K562 (cell line): Measurements from ENCODE around the gene KSR2. TPM values are rescaled to one million over a fixed set of nuclear protein-coding genes. Genes with fewer than 3 reads are reported as not detected.
A peak's percentile ranks its signal among the peaks of the same experiment; 100 is the strongest.

Source experiments
- ATAC-seq: fragments of 200-7000 bp; cut with Tn5 transposase; 3 replicates; pipeline ENCODE4 v1.9.1; 2020; ENCODE audit warnings: moderate library complexity
- BruUV-seq: library from RNA; stranded (reverse); fragments of 400-500 nt; replicated peaks from 2 replicates; lab custom pipeline; 2021; lab: Mats Ljungman, UMichigan
- CTCF ChIA-PET: fragments of 300-600 bp; formaldehyde crosslinking; extraction: SDS; loops from one replicate; lab custom pipeline; 2021; ENCODE audit warnings: low intra/inter-chr PET ratio; lab: Yijun Ruan, JAX
- POLR2A ChIA-PET: fragments of 300-600, 350-650 bp; sonication (Branson Sonifier 250); formaldehyde crosslinking; extraction: SDS; loops from one replicate; lab custom pipeline; 2021; ENCODE audit warnings: antibody characterized with exemption, inconsistent platforms; lab: Yijun Ruan, JAX
- DNase-seq, 4 experiments: peaks; one replicate each; pipeline versions ENCODE4 v3.0.0 to v3.0.0-alpha.2; 2011 to 2018; ENCODE audit warnings: low spot score in 3 of 4, mixed read lengths in 3 of 4; ENCODE audit errors: extremely low read depth in 1 of 4
- FAIRE-seq: peaks from 2 replicates; lab custom pipeline; 2011; peaks lifted over from hg19 to GRCh38; lab: Jason Lieb, UNC
- H2AFZ ChIP-seq: 2 replicates; pipeline ENCODE4 v1.6.0; 2011; ENCODE audit warnings: low read depth, low read length, control low read depth, inconsistent platforms
- H3K27ac ChIP-seq: fragments of 200-600 bp; 3 replicates; pipeline ENCODE4 v1.8.0; 2011; ENCODE audit warnings: low read depth, mild to moderate bottlenecking, control low read depth, inconsistent platforms, low read length, moderate library complexity, mixed read lengths; ENCODE audit errors: extremely low read depth
- H3K27me3 ChIP-seq, 2 experiments: fragments of 300-600 bp in 1 of 2; 2 replicates in 1 of 2; 3 replicates in 1 of 2; pipeline versions ENCODE4 v1.6.0 to v1.8.0; 2011; ENCODE audit warnings: inconsistent platforms in 2 of 2, low read length in 2 of 2, mild to moderate bottlenecking in 1 of 2, mixed read lengths in 1 of 2, moderate library complexity in 1 of 2; ENCODE audit not compliant: control insufficient read depth in 2 of 2, insufficient read depth in 2 of 2
- H3K36me3 ChIP-seq: fragments of 300-600 bp; 3 replicates; pipeline ENCODE4 v1.8.0; 2011; ENCODE audit warnings: mild to moderate bottlenecking, low read length, inconsistent platforms; ENCODE audit not compliant: control insufficient read depth, insufficient read depth
- H3K4me1 ChIP-seq, 2 experiments: fragments of 200-600 bp in 1 of 2; replicated peaks in 1 of 2; 2 replicates in 1 of 2; 3 replicates in 1 of 2; pipeline versions ENCODE4 v1.5.1 to v1.8.0; 2011; ENCODE audit warnings: inconsistent platforms in 2 of 2, low read length in 2 of 2, mild to moderate bottlenecking in 1 of 2, mixed read lengths in 1 of 2, moderate library complexity in 1 of 2; ENCODE audit not compliant: control insufficient read depth in 2 of 2, insufficient read depth in 2 of 2
- H3K4me2 ChIP-seq: 2 replicates; pipeline ENCODE4 v1.6.1; 2011; ENCODE audit warnings: low read length, control low read depth, inconsistent platforms, mixed read lengths; ENCODE audit not compliant: insufficient read depth
- H3K4me3 ChIP-seq: fragments of 200-600 bp; sonication (generic), shearing (Covaris generic); 2 replicates; pipeline ENCODE4 v1.5.1; 2016; ENCODE audit warnings: control low read depth, inconsistent platforms
- H3K79me2 ChIP-seq: fragments of 200-600 bp; 3 replicates; pipeline ENCODE4 v1.8.0; 2011; ENCODE audit warnings: low read length, inconsistent platforms; ENCODE audit not compliant: control insufficient read depth, insufficient read depth
- H3K9ac ChIP-seq, 2 experiments: 2 replicates each; pipeline versions ENCODE4 v1.6.0 to v1.6.1; 2011; ENCODE audit warnings: low read depth in 2 of 2, low read length in 2 of 2, control low read depth in 1 of 2, inconsistent platforms in 1 of 2, mild to moderate bottlenecking in 1 of 2, mixed read lengths in 1 of 2; ENCODE audit not compliant: insufficient read depth in 1 of 2
- H3K9me1 ChIP-seq: one replicate; pipeline ENCODE4 v1.6.0; 2011; ENCODE audit warnings: inconsistent platforms, mild to moderate bottlenecking, low read length, moderate library complexity; ENCODE audit not compliant: control insufficient read depth, insufficient read depth
- H3K9me3 ChIP-seq: replicated peaks from 2 replicates; pipeline ENCODE4 v1.5.1; 2011; ENCODE audit warnings: low read depth, low read length, inconsistent platforms; ENCODE audit not compliant: control insufficient read depth, insufficient read depth
- H4K20me1 ChIP-seq: replicated peaks from 2 replicates; pipeline ENCODE4 v1.6.1; 2011; ENCODE audit warnings: low read length, inconsistent platforms, mixed read lengths; ENCODE audit not compliant: control insufficient read depth, insufficient read depth
- ATF1 ChIP-seq, 2 experiments: fragments of 450-650 bp in 1 of 2; IDR thresholded peaks; 2 replicates each; pipeline ENCODE4 v1.6.1; 2016; ENCODE audit warnings: missing compliant biosample characterization in 1 of 2, missing genetic modification characterization in 1 of 2
- ATF7 ChIP-seq: fragments of 450-650 bp; IDR thresholded peaks from 2 replicates; pipeline ENCODE4 v1.7.1; 2014; ENCODE audit warnings: mild to moderate bottlenecking, moderate library complexity
- SFPQ ChIP-seq: fragments of 200-400 bp; formaldehyde crosslinking; IDR thresholded peaks from 2 replicates; pipeline ENCODE4 v1.6.1; 2017; ENCODE audit warnings: mild to moderate bottlenecking, low read depth, low read length, moderate library complexity
- ZNF174 ChIP-seq: fragments of 250-450 bp; sonication (Bioruptor Pico); IDR thresholded peaks from 2 replicates; pipeline ENCODE4 v1.4.0; 2020; ENCODE audit warnings: mild to moderate bottlenecking
- WGBS: fragments of 100-300 bp; shearing (Covaris generic); methylation state at CpG from one replicate; pipeline ENCODE4 v1.1.6; 2016; ENCODE audit warnings: low coverage, mixed read lengths; ENCODE audit not compliant: insufficient coverage; ENCODE audit errors: missing lambda C conversion rate; 5-methylcytosine and 5-hydroxymethylcytosine counted together
- in situ Hi-C: fragments of 300-500 bp; cut with MboI; formaldehyde crosslinking; loops from 4 replicates; pipeline ENCODE4 v1.15.0; 2018; ENCODE audit warnings: inconsistent platforms, mixed read lengths
- intact Hi-C: fragments of 100-400 bp; cut with micrococcal nuclease; formaldehyde crosslinking; loops from 2 replicates; pipeline ENCODE4 v1.14.2; 2022
- polyA plus RNA-seq, 8 experiments: library from polyadenylated mRNA; depleted of rRNA in 4 of 8; stranded (reverse) in 5 of 8; unstranded in 3 of 8; fragments of >200 nt; fragmentation: Nextera tagmentation in 2 of 8; fragmentation: Illumina TruSeq in 1 of 8; extraction: Ambion mirVana in 2 of 8; extraction: Trizol in 1 of 8; gene quantifications; 2 replicates each; pipeline versions ENCODE4 v1.2.1 to v1.2.3, GENCODE V29; 2011 to 2014; ENCODE audit warnings: inconsistent platforms in 1 of 8, missing spikeins in 1 of 8
- total RNA-seq, 7 experiments: library from RNA; depleted of rRNA in 6 of 7; stranded (reverse); fragments of >200 nt in 6 of 7; fragmentation: Illumina TruSeq in 2 of 7; extraction: Trizol in 2 of 7; gene quantifications; 2 replicates each; pipeline versions ENCODE4 v1.2.1 to v1.2.3, GENCODE V29; 2011 to 2021; ENCODE audit warnings: low replicate concordance in 1 of 7

KSR2 gene
- total and polyA plus RNA-seq, 9 of the 15 experiments (the other 6 are each of a cell fraction or from before 2014, with no cell fraction given) = not detected

- POLR2A ChIA-PET = no interaction called here
- Histone ChIP-seq H3K4me2 (no peak overlapping the region), H2AFZ (no peak overlapping the region), H3K79me2 (no peaks in the 10 kb centered on the region), H3K9me1 (no peaks in the 10 kb centered on the region), H3K27me3 (no peaks in the 10 kb centered on the region), H3K4me1 (no peaks in the 10 kb centered on the region), H3K36me3 (no peaks in the 10 kb centered on the region), H3K9ac (no peak overlapping the region), H4K20me1 (no peaks in the 10 kb centered on the region; the same call in 1 of the 2 replicates), H3K9me3 (no peaks in the 10 kb centered on the region)
- in situ Hi-C loops = no loop called here
- WGBS = 1% methylated on average over 5 of the region's 5 CpGs
- ATAC-seq (no peak), DNase-seq (no peak)
- no TSS peak for BruUV-seq
- intact Hi-C loops = no loop called here
- TF ChIP-seq ZNF174 (CRISPR knock-in tag) (no peak), SFPQ (no peak), ATF7 (0 out of 2 replicates have a peak, but pooled peaks have one; percentile 15), ATF1 (CRISPR knock-in tag; IDR thresholded peaks at IDR 0.05) (no peak), ATF1 (tag; IDR thresholded peaks at IDR 0.05) (peak; percentile 50)
- TF ChIP-seq, all 486 proteins: peak for 2
- no peak for FAIRE-seq
- Histone ChIP-seq H3K27ac (no peak overlapping the region), H3K4me3 (no peak overlapping the region)
- CTCF ChIA-PET = no interaction called here
Measured at GRCh38 chr12:117699575-117699974, 269.2 kb downstream of the KSR2 start.
